ENCODE data around the gene ITGAX. TPM values are rescaled to one million over a fixed set of nuclear protein-coding genes. Genes with fewer than 3 reads are reported as not detected.
"Not testable (repeated sequence)": the region's sequence is repeated elsewhere in the genome, so short reads cannot be mapped to it uniquely, and the experiment has no call there.

The ITGAX gene
- total RNA-seq, 1 experiment from 2014 or later, result not detected

DNA sequence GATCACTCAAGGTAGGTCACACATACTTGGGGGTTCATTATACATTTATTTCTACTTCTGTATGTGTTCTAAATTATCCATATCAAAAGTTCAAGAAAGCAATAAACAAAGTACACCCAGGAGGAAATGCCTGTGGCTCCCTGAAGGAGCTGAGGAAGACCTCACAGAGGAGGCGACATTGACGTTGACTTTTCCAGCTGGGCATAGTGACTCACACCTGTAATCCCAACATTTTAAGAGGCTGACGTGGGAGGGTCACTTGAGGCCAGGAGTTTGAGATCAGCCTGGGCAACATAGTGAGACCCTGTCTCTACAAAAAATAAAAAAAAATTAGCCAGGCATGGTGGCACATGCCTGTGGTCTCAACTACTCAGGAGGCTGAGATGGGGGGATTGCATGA lies 54.5 kb downstream of the ITGAX start:
- peak; percentile 45 for DNase-seq (ENCODE audit: low read depth)

- DNase-seq (ENCODE audit: low read depth), result no peak
Observed at GRCh38 chr16:31410082-31410481, 55.1 kb downstream of the ITGAX start.

GRCh38 chr16:31411024-31411844 lies 56.3 kb downstream of the ITGAX start:
- no peak for DNase-seq (ENCODE audit: low read depth)

GRCh38 chr16:31412750-31413149 lies 57.8 kb downstream of the ITGAX start:
- DNase-seq (ENCODE audit: low read depth), result no peak

DNA sequence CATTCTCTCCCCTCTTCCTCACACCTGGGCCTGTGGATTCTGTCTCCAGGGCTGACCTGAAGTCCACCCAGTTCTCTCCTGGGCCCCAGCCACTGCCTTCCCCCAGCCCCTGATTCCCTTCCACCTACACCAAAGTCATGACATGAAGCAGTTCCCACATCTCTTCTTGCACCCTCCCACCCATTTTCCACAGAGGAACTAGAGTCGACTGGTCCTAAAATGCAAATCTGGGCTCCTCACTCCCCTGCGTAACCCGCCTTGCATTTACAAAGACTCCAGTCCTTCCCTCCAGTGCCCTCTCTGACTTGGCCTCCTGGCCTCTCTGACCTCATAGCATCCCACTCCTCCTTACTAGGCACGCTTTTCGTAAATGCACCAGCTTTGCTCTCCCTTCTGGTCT lies 58.4 kb downstream of the ITGAX start:
- no peak for DNase-seq (ENCODE audit: low read depth)

- DNase-seq (ENCODE audit: low read depth), result no peak
Observed at GRCh38 chr16:31413943-31414342, 59.0 kb downstream of the ITGAX start.

DNA sequence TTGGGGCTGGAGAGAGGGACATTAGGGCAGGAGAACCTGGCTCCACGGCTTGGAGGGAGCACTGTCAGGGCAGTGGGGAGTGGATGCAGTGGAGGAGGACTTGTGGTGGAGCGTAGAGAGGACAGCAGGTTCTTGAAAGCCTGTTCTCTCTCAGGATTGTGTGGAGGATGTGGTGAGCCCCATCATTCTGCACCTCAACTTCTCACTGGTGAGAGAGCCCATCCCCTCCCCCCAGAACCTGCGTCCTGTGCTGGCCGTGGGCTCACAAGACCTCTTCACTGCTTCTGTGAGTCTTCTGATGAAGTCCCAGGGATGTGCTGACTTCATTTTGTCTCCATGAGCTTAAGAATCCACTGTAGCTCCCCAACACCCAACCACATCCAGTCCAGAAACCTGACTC lies 59.7 kb downstream of the ITGAX start:
- DNase-seq (ENCODE audit: low read depth), result no peak

- no peak for DNase-seq (ENCODE audit: low read depth)
Observed at GRCh38 chr16:31416371-31416770, 61.4 kb downstream of the ITGAX start.

DNA sequence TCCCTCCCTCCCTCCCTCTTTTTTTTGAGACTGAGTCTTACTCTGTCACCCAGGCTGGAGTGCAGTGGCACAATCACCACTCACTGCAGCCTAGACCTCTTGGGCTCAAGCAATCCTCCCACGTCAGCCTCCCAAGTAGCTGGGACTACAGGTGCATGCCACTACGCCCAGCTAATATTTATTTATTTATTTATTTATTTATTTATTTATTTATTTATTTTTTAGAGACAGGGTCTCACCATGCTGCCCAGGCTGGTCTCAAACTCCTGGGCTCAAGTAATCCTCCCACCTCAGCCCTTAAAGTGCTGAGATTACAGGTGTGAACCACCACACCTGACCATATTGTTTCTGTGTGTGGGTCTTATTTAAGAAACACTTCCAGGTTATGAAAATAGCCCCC lies 62.1 kb downstream of the ITGAX start:
- not testable (repeated sequence) for DNase-seq (ENCODE audit: low read depth)

- no peak for DNase-seq (ENCODE audit: low read depth)
Observed at GRCh38 chr16:31417916-31418315, 62.9 kb downstream of the ITGAX start.

- DNase-seq (ENCODE audit: low read depth), result no peak
Observed at GRCh38 chr16:31420037-31420436, 65.1 kb downstream of the ITGAX start.

DNA sequence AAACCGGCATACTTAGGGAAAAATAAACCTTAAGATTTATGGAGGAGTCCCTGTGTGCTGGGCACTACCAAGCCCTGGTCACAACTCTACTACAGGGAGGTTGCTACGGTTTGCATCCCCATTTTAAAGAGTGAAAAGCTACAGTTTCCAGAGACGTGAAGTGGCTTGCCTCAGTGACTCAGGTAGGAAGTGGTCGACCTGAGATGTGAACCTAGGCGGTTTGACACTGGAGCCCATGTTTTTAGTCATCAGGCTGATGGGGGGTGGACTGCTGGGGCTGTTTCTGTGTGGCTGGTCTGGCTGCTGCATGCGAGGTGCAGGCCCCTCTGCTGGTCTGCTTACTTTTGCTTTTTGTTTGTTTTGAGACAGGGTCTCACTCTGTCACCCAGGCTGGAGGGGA lies 66.6 kb downstream of the ITGAX start:
- no peak for DNase-seq (ENCODE audit: low read depth)

GRCh38 chr16:31423241-31423640 lies 68.3 kb downstream of the ITGAX start:
- DNase-seq (ENCODE audit: low read depth), result no peak

DNA sequence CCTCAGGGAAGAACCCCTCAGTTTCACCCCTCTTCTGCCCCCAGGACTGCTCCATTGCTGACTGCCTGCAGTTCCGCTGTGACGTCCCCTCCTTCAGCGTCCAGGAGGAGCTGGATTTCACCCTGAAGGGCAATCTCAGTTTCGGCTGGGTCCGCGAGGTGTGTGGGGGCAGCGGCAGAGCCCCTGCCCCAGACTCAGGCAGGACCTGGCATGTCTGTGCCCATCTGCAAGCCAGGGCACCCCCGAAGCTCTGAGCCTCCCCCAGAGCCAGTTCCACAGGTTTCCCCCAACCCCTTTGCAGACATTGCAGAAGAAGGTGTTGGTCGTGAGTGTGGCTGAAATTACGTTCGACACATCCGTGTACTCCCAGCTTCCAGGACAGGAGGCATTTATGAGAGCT lies 68.8 kb downstream of the ITGAX start:
- DNase-seq (ENCODE audit: low read depth), result no peak

DNA sequence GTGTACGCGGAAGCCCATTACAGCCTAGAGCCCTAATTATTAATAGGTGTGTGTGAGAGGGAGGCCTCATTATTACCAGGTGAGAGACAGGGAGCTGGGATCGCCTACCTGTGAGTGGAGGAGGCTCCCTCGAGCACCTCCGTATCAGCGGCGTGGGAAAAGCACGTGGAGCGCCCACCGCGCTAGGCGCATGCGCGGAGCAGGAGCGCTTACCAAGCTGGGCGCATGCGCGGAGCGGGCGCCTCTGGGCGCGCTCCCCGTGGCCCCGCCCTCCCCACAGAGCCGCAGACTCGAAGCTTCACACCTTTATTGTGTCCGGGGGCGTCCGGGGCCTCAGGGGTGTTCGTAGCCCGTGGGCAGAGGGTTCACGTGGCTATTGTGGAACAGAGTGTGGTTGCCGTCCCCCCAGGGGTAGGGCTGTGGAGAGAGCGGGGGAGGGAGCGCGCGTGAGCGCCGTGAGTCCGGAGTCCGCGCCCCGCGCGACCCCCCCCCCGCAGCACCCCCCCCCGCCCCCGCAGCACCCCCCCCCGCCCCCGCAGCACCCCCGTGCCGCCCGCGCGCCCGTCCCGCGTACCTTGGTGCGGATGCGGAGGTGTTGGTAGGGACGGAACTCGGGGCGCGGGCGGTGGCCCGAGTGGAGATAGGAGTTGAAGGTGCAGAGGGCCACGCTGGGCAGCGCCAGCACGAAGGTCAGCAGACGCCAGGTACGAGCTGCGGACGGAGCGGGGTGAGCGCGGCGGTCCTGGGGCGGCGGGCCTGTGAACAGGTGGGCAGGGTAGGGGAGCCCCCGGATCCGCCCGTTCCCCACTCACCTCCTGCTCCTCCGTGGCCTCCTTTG lies 72.7 kb downstream of the ITGAX start:
- DNase-seq (ENCODE audit: low read depth), result peak; percentile 18

- DNase-seq (ENCODE audit: low read depth), result no peak
Observed at GRCh38 chr16:31428279-31428597, 73.3 kb downstream of the ITGAX start, which contains the start of gene COX6A2. Gene COX6A2, minus strand, starts transcription at chr16:31428360. Its CDS starts 35 bp downstream, at chr16:31428325.

DNA sequence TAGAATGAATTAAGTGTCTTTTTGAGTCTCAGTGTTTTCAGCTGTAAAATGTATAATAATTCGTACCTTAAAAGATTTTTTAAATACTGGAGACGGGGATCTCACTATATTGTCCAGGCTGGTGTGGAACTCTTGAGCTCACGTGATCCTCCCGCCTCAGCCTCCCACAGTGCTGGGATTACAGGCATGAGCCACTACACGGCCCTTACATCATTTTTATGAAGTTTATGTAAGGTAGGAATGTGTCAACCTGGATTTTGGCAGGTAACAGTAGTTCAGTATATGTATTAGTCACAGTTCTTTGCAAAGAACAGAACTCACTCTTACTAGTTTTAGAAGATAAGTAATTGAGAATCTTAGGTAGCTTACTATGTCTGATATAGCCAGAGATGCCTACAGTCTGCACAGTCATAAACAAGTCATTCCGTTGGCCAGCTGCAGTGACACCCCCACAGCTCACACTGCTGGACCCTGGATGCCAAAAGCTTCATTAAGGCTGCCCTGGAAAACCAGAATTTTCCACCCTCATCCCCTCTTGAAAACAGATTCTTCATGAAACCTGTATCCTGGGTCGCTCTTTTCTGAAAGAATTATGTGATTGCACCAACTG lies 73.8 kb downstream of the ITGAX start:
- DNase-seq (ENCODE audit: low read depth), result no peak

DNA sequence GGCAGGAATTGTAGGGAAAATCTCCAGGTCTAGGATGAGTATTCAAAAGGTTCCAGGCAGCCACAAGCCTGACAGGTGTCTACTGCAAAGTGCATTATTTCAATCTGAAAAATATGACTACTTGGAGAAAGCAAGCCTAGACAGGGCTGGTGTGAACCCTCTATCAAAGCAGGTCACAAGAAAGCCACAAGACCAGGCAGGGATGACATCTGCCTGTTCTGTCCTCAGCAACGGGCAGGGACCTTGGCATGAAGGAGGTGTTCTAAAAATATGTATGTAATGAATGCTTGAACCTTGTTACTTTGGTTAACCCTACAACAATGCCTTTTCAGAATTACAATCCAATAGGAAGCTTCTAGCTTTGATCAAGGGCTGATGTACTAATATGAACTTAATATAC lies 74.3 kb downstream of the ITGAX start:
- DNase-seq (ENCODE audit: low read depth), result no peak

DNA sequence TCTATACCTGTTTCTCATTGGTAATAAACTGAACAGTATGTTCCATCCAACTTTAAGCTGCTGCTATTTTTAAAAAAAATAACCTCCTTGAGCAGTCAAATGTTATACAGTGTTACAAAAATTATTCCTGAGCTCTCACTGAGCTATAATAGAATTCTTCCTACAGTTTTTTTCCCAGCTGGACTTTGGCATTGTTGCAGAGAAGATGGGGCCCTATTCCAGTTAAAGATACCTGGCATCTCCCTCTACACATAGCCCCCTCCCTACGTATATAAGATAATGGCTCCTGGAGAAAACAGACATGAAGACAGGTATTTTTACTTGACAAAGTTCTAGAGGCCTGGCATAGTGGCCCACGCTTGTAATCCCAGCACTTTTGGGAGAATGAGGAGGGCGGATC lies 74.8 kb downstream of the ITGAX start:
- no peak for DNase-seq (ENCODE audit: low read depth)

GRCh38 chr16:31430380-31431052 lies 75.5 kb downstream of the ITGAX start:
- DNase-seq (ENCODE audit: low read depth), result no peak
